ENCODE results near the gene TMEM59. TPM values are rescaled to one million over a fixed set of nuclear protein-coding genes. Genes with fewer than 3 reads are reported as not detected.

The TMEM59 gene
- total RNA-seq, 1 donor from 2014 or later, result 194 TPM

DNA sequence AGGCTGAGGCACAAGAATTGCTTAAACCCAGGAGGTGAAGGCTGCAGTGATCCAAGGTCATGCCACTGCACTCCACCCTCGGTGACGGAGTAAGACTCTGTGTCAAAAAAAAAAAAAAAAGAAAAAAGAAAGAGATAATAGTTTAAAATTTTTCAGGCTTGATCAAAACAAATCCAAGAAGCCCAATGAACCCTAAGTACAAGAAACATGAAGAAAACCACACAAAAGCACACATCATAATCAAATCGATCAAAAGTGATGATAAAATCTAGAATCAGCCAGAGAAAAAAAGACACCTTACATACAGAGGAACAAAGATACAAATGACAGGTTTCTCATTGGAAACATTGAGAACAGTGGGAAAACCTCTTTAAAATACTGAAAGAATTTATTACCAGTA lies 66.5 kb downstream of the TMEM59 start:
- intact Hi-C loops (cut with micrococcal nuclease), result no loop called here

DNA sequence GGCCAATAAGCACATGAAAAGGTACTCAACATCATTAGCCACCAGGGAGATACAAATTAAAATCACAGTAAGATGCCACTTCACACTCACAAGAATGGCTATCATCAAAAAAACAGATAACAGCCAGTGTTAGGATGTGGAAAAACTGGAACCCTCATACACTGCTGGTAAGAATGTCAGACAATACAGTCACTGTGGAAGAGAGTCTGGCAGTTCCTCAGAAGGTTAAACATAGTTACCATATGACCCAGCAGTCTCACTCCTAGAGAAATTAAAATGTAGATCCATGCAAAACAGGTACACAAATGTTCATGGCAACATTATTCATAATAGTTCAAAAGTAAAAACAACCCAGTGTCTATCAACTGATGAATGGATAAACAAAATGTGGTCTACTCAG lies 68.3 kb downstream of the TMEM59 start:
- intact Hi-C loops (cut with micrococcal nuclease), result no loop called here

DNA sequence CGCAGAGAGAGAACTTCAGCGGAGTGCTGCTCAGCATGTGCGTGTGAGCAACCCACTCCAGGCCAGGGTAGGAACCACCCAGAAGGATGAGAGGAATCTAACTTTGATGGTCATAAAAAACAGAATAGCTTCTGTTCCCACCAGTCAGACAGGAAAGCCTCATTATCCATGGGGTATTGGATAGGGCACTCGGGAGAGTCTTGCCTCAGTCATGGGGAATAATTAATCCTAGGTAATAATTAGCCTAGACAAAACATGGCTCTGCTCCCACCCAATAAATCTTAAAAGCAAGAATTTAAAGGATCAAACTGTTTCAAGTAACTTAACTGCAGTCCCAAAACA lies 70.3 kb downstream of the TMEM59 start:
- intact Hi-C loops (cut with micrococcal nuclease), result no loop called here

DNA sequence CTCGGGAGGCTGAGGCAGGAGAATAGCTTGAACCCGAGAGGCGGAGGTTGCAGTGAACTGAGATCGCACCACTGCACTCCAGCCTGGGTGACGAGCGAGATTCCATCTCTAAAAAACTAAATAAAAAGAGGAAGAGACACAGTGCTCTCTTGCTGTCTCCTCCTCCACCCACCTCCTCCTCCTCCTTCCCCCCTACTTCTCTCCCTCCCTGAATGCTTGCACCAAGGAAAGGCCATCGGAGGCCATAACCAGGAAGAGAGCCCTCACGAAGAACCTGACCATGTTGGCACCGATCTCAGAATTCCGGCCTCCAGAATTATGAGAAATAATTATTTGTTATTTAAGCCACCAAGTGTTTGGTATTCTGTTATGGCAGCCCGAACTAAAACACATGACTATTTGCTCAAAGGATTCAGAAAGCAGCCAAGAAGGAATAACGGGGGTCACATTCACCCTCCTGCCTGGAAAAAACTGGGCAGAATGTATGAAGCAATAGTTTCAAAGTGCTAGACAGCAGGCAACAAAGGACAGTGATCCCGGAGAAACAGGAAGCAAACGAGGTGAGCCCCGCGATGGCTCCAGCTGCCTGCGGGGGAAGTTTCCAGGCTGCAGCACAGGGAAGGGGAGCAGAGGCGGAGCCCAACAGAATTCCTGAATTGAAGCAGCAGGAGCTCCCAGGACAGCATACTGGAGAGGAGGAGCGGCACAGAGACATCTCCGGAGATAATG lies 70.8 kb downstream of the TMEM59 start:
- intact Hi-C loops (cut with micrococcal nuclease), result no loop called here

DNA sequence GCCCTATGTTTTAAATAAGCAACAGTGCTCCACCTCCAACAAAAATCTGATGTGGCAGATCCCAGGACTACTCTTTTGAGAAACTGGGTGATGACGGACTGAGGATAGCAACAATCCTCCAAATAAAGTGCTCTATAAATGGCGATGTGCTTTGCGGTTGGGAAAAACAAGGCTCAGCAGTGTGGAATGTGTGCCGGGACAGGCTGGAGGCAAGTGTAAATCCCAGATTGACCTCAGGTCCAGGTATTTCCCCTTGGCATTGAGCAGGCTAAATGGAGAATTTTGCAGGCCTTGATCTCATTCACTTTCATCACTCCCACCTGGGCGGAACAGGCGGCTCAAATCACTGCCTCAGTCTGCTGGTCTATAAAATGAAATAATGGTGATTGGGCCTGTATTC lies 71.8 kb downstream of the TMEM59 start:
- intact Hi-C loops (cut with micrococcal nuclease), result no loop called here

DNA sequence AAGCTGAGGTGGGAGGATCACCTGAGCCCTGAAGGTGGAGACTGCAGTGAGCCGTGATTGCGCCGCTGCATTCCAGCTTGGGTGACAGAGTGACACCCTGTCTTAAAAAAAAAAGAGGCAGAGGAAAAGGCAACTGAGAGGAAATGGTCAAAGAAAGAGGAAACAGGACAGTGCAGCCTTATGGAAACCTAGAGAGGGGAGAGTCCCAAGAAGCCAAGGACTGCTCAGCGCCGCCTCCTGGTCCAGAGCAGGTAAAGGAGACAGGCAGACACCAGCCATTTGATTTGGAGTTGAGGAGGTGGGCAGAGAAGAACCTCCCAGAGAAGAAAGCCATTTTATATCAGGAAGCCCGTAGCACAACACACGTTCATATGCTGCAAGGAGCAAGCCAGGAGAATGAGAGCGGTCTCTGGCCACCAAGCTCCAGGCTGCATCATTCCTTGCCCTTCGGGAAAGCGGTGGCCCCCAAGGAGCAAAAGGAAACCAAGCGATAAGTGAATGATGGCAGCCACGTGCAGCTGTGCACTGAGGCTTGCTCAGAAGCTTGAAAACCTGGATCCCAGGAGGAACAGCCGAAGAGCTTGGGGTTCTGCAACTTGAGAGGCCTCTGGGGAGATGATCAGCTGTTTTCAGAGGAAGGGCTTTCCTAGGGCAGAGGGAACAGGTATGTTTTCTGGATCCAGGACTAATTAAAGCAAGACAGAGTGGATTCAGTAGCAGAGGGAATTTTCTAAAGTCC lies 73.1 kb downstream of the TMEM59 start:
- intact Hi-C loops (cut with micrococcal nuclease), result no loop called here

Other genes starting within 250 kb of the TMEM59 start
- gene NDC1, start 214.9 kb downstream of the TMEM59 start, total RNA-seq, result 20.7 and 21.7 TPM in 2 replicates
- 20.1 and 23.1 TPM in 2 replicates for gene YIPF1, start 163.4 kb downstream of the TMEM59 start, total RNA-seq
- gene DIO1, start 159.0 kb downstream of the TMEM59 start, total RNA-seq, result not detected in 2 replicates
- 58.1 and 59.9 TPM in 2 replicates for gene IFT25, start 107.5 kb downstream of the TMEM59 start, total RNA-seq
- 19.3 TPM in 2 replicates for gene LRRC42, start 106.9 kb downstream of the TMEM59 start, total RNA-seq
- not detected in 2 replicates for gene LDLRAD1, start 35.0 kb downstream of the TMEM59 start, total RNA-seq
- gene TCEANC2, start 404 bp upstream of the TMEM59 start, total RNA-seq, result 9.9 and 11.8 TPM in 2 replicates
- gene CDCP2, start 99.8 kb upstream of the TMEM59 start, total RNA-seq, result not detected in 2 replicates
- gene CYB5RL, start 146.8 kb upstream of the TMEM59 start, total RNA-seq, result 7.7 and 8.7 TPM in 2 replicates
- gene MRPL37, start 147.0 kb upstream of the TMEM59 start, total RNA-seq, result 89.9 and 92.6 TPM in 2 replicates

Data from T-helper 1 cell treated with Interleukin-12 subunit alpha and Interleukin-12 subunit beta and Interleukin-4 antibody, amounts not matched to agents 30 ng/mL and 1 ng/mL, for 36 hours (primary cell).